K562 (cell line): ENCODE data around the gene GPC2. TPM values are rescaled to one million over a fixed set of nuclear protein-coding genes. Genes with fewer than 3 reads are reported as not detected.

Source experiments
- ATF7 ChIP-seq: fragments of 450-650 bp; IDR thresholded peaks from 2 replicates; pipeline ENCODE4 v1.7.1; 2014; ENCODE audit warnings: mild to moderate bottlenecking, moderate library complexity
- CHD2 ChIP-seq: IDR thresholded peaks from 2 replicates; pipeline ENCODE4 v1.6.1; 2011; ENCODE audit warnings: low read depth, low read length
- ELF2 ChIP-seq: fragments of 250-450 bp; sonication (Bioruptor Pico); IDR thresholded peaks from 2 replicates; pipeline ENCODE4 v1.5.0; 2021; ENCODE audit warnings: mild to moderate bottlenecking
- HNRNPK ChIP-seq: fragments of 200-400 bp; formaldehyde crosslinking; IDR thresholded peaks from one replicate; pipeline ENCODE4 v1.6.1; 2018; ENCODE audit warnings: mild to moderate bottlenecking, low read depth, low read length; ENCODE audit not compliant: poor library complexity, severe bottlenecking
- L3MBTL2 ChIP-seq: fragments of 450-650 bp; IDR thresholded peaks from 2 replicates; pipeline ENCODE4 v1.6.1; 2016; ENCODE audit warnings: mild to moderate bottlenecking, moderate library complexity
- MCM3 ChIP-seq: fragments of 450-650 bp; IDR thresholded peaks from 2 replicates; pipeline ENCODE4 v1.6.1; 2016
- NFRKB ChIP-seq: fragments of 450-650 bp; IDR thresholded peaks from 2 replicates; pipeline ENCODE4 v1.6.1; 2016; ENCODE audit warnings: low read depth
- NR2C1 ChIP-seq, 2 experiments: fragments of 450-650 bp; IDR thresholded peaks; 2 replicates each; pipeline ENCODE4 v1.6.1; 2017; ENCODE audit warnings: mild to moderate bottlenecking in 2 of 2, antibody characterized with exemption in 1 of 2, inconsistent platforms in 1 of 2, missing compliant biosample characterization in 1 of 2, missing genetic modification characterization in 1 of 2
- POLR2B ChIP-seq: fragments of 450-650 bp; IDR thresholded peaks from 2 replicates; pipeline ENCODE4 v1.6.1; 2018; ENCODE audit warnings: low read depth; ENCODE audit not compliant: partially characterized antibody
- RB1 ChIP-seq: fragments of 450-650 bp; IDR thresholded peaks from 2 replicates; pipeline ENCODE4 v1.6.1; 2017; ENCODE audit warnings: low read depth, mild to moderate bottlenecking
- RBFOX2 ChIP-seq: fragments of 200-400 bp; formaldehyde crosslinking; IDR thresholded peaks from 2 replicates; pipeline ENCODE4 v1.6.1; 2017; ENCODE audit warnings: low read depth, mild to moderate bottlenecking, low read length, moderate library complexity
- RBM22 ChIP-seq: fragments of 200-400 bp; formaldehyde crosslinking; IDR thresholded peaks from 2 replicates; pipeline ENCODE4 v1.6.1; 2018; ENCODE audit warnings: low read length, low read depth; ENCODE audit not compliant: poor library complexity, severe bottlenecking
- SIN3A ChIP-seq, 2 experiments: fragments of 150-350 bp in 1 of 2; IDR thresholded peaks; 2 replicates each; pipeline ENCODE4 v1.6.1; 2011 to 2016; ENCODE audit warnings: borderline replicate concordance in 2 of 2, low read depth in 2 of 2, low read length in 2 of 2, mild to moderate bottlenecking in 2 of 2, moderate library complexity in 2 of 2; ENCODE audit not compliant: control insufficient read depth in 1 of 2
- SMAD4 ChIP-seq: fragments of 250-450 bp; sonication (Bioruptor Pico); conservative IDR thresholded peaks from 2 replicates; pipeline ENCODE4 v1.8.0; 2021; ENCODE audit warnings: inconsistent platforms, mild to moderate bottlenecking, moderate library complexity
- SRSF7 ChIP-seq: fragments of 200-400 bp; formaldehyde crosslinking; optimal IDR thresholded peaks from 2 replicates; pipeline ENCODE3; 2017; ENCODE audit warnings: mild to moderate bottlenecking, low read depth, low read length
- SUPT5H ChIP-seq: fragments of 450-650 bp; IDR thresholded peaks from 2 replicates; pipeline ENCODE4 v1.6.1; 2016
- TARDBP ChIP-seq: fragments of 450-650 bp; IDR thresholded peaks from 2 replicates; pipeline ENCODE4 v1.6.1; 2016
- U2AF1 ChIP-seq: fragments of 200-400 bp; formaldehyde crosslinking; optimal IDR thresholded peaks from 2 replicates; pipeline ENCODE3; 2017; ENCODE audit warnings: mild to moderate bottlenecking, low read depth, low read length, moderate library complexity
- ZNF316 ChIP-seq: fragments of 450-650 bp; IDR thresholded peaks from 2 replicates; pipeline ENCODE4 v1.6.1; 2016
- ZNF589 ChIP-seq: fragments of 200-800 bp; sonication (Bioruptor generic); IDR thresholded peaks from 2 replicates; pipeline ENCODE4 v1.6.1; 2016; ENCODE audit warnings: low read depth, missing genetic modification characterization, missing compliant biosample characterization
- ZNF766 ChIP-seq: fragments of 200-800 bp; sonication (Bioruptor generic); conservative IDR thresholded peaks from 2 replicates; pipeline ENCODE4 v1.6.1; 2016; ENCODE audit warnings: missing genetic modification characterization, missing compliant biosample characterization
- polyA plus RNA-seq, 8 experiments: library from polyadenylated mRNA; depleted of rRNA in 4 of 8; stranded (reverse) in 5 of 8; unstranded in 3 of 8; fragments of >200 nt; fragmentation: Nextera tagmentation in 2 of 8; fragmentation: Illumina TruSeq in 1 of 8; extraction: Ambion mirVana in 2 of 8; extraction: Trizol in 1 of 8; gene quantifications; 2 replicates each; pipeline versions ENCODE4 v1.2.1 to v1.2.3, GENCODE V29; 2011 to 2014; ENCODE audit warnings: inconsistent platforms in 1 of 8, missing spikeins in 1 of 8
- total RNA-seq, 7 experiments: library from RNA; depleted of rRNA in 6 of 7; stranded (reverse); fragments of >200 nt in 6 of 7; fragmentation: Illumina TruSeq in 2 of 7; extraction: Trizol in 2 of 7; gene quantifications; 2 replicates each; pipeline versions ENCODE4 v1.2.1 to v1.2.3, GENCODE V29; 2011 to 2021; ENCODE audit warnings: low replicate concordance in 1 of 7
- TF ChIP-seq, protein P1 (sequence below), 2 experiments: fragments of 450-650 bp in 1 of 2; sonication (generic) in 1 of 2; formaldehyde crosslinking; conservative IDR thresholded peaks; 2 replicates each; pipeline versions ENCODE4 v1.4.0 to v1.8.1; 2020 to 2022; ENCODE audit warnings: mild to moderate bottlenecking in 1 of 2, missing genetic modification reagents in 1 of 2
- TF ChIP-seq, protein P2 (sequence below): fragments of 200-800 bp; sonication (Bioruptor generic); IDR thresholded peaks from 2 replicates; pipeline ENCODE4 v1.6.1; 2017; ENCODE audit warnings: missing genetic modification characterization, missing compliant biosample characterization
- TF ChIP-seq, protein P3 (sequence below), 2 experiments: fragments of 450-650 bp; conservative IDR thresholded peaks; 2 replicates each; pipeline ENCODE4 v1.6.1; 2017; ENCODE audit warnings: mild to moderate bottlenecking in 2 of 2, moderate library complexity in 2 of 2

Gene GPC2
- total and polyA plus RNA-seq, 9 of the 15 experiments (the other 6 are each of a cell fraction or from before 2014, with no cell fraction given): 0.06 to 7.7 (median 1.4) TPM; not detected in 1

DNA sequence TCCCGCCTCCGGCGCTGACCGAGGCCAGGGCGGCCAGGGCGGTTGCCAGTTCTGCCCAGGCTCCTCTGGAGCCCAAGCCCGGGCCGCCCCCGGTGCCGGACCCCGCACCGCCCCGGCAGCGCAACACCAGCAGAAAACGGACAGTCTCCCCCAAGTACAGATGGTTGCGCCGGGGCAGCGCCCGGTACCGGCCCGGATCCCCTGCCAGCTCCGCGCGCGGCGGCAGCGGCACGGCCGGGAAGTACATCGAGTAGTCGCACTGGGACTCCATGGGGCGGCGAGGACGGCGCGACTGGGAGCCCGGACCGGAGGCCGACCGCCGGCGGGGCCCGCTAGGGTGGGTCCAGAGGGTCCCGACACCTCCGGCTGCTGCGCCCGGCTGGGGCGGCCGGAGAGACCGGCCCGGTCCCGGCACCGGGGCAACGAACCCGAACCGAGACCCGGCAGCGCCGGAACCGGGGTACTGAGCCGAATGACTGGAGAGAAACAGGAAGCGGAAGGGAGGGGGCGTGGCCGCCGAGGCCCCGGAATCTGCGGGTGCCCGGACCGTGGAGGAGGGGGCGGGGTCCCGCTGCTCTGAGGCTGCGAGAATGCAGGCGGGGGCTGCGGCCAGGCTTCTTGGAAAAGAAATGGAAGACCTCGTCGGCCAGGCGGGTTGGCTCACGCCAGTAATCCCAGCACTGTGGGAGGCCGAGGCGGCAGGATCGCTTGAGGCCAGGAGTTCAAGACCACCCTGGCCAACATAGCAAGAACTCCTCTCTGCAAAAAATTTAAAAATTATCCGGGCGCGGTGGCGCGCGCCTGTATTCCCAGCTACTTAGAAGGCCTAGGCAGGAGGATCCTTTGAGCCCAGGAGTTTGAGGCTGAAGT, 18.7 kb downstream of the GPC2 start, which contains the start of gene TRAPPC14 (continued):
- TF ChIP-seq SIN3A (IDR thresholded peaks at IDR 0.05; ENCODE audit: borderline replicate concordance in 2 of 2, control insufficient read depth in 1 of 2, low read depth in 2 of 2, low read length in 2 of 2) (peak; percentile 85 to 95), SRSF7 (no peak), ZNF589 (peak; percentile 66; the same call in 1 of the 2 replicates), RB1 (peak; percentile 54), SUPT5H (peak; percentile 83), ZNF766 (CRISPR knock-in tag) (peak; percentile 76; the same call in 1 of the 2 replicates), POLR2B (peak; percentile 77), NFRKB (peak; percentile 72; the same call in 1 of the 2 replicates), MCM3 (no peak), ATF7 (peak; percentile 72), RBM22 (peak; percentile 84), ZNF316 (peak; percentile 93), HNRNPK (peak; percentile 56), RBFOX2 (peak; percentile 94), L3MBTL2 (peak; percentile 69), SMAD4 (CRISPR knock-in tag) (peak; percentile 87), U2AF1 (peak; percentile 73), TARDBP (peak; percentile 85), NR2C1 (IDR thresholded peaks at IDR 0.05) (no peak), NR2C1 (tag; IDR thresholded peaks at IDR 0.05) (peak; percentile 72; the same call in 1 of the 2 replicates), ELF2 (CRISPR knock-in tag) (0 out of 2 replicates have a peak, but pooled peaks have one; percentile 38), CHD2 (peak; percentile 33)
- TF ChIP-seq, protein P1, sequence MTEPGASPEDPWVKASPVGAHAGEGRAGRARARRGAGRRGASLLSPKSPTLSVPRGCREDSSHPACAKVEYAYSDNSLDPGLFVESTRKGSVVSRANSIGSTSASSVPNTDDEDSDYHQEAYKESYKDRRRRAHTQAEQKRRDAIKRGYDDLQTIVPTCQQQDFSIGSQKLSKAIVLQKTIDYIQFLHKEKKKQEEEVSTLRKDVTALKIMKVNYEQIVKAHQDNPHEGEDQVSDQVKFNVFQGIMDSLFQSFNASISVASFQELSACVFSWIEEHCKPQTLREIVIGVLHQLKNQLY (CRISPR knock-in tag; conservative IDR thresholded peaks at IDR 0.05): 0 out of 4 replicates have a peak, but pooled peaks of 1 of the 2 experiments have one; percentile 57
- TF ChIP-seq, protein P2, sequence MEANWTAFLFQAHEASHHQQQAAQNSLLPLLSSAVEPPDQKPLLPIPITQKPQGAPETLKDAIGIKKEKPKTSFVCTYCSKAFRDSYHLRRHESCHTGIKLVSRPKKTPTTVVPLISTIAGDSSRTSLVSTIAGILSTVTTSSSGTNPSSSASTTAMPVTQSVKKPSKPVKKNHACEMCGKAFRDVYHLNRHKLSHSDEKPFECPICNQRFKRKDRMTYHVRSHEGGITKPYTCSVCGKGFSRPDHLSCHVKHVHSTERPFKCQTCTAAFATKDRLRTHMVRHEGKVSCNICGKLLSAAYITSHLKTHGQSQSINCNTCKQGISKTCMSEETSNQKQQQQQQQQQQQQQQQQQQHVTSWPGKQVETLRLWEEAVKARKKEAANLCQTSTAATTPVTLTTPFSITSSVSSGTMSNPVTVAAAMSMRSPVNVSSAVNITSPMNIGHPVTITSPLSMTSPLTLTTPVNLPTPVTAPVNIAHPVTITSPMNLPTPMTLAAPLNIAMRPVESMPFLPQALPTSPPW (CRISPR knock-in tag): peak; percentile 92
- TF ChIP-seq, protein P3, sequence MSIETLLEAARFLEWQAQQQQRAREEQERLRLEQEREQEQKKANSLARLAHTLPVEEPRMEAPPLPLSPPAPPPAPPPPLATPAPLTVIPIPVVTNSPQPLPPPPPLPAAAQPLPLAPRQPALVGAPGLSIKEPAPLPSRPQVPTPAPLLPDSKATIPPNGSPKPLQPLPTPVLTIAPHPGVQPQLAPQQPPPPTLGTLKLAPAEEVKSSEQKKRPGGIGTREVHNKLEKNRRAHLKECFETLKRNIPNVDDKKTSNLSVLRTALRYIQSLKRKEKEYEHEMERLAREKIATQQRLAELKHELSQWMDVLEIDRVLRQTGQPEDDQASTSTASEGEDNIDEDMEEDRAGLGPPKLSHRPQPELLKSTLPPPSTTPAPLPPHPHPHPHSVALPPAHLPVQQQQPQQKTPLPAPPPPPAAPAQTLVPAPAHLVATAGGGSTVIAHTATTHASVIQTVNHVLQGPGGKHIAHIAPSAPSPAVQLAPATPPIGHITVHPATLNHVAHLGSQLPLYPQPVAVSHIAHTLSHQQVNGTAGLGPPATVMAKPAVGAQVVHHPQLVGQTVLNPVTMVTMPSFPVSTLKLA (conservative IDR thresholded peaks at IDR 0.05): peak; percentile 66 to 85
